Measurements from ENCODE around the gene LAMA2.

- TF ChIP-seq CTCF (IDR thresholded peaks at IDR 0.05) (no peak), TCF7L2 (IDR thresholded peaks at IDR 0.05; ENCODE audit: low read depth, low read length) (no peak), POLR2AphosphoS5 (IDR thresholded peaks at IDR 0.05; ENCODE audit: low read depth, low read length) (no peak)
These were observed 606.4 kb downstream of the LAMA2 start for GRCh38 chr6:129489215-129489765.
